ENCODE measurements around the gene SGIP1. TPM values are rescaled to one million over a fixed set of nuclear protein-coding genes. Genes with fewer than 3 reads are reported as not detected.

The SGIP1 gene
- total RNA-seq, 1 donor, result 17.4 TPM

GRCh38 chr1:66495495-66495894 is 38.5 kb upstream of the SGIP1 start:
- Histone ChIP-seq H3K36me3 (ENCODE audit: insufficient read depth, low read length) (no peaks in the 10 kb centered on the region), H3K9me3 (ENCODE audit: low read depth, low read length) (no peaks in the 10 kb centered on the region), H2AFZ (ENCODE audit: low read length) (peak overlapping the region; percentile 24), H3K4me2 (ENCODE audit: insufficient read depth, low read length) (no peak overlapping the region), H3K79me2 (ENCODE audit: insufficient read depth, low read length) (no peaks in the 10 kb centered on the region), H3K27me3 (ENCODE audit: insufficient read depth, low read length) (no peaks in the 10 kb centered on the region), H4K20me1 (ENCODE audit: insufficient read depth, low read length) (no peaks in the 10 kb centered on the region), H3K27ac (ENCODE audit: low read depth, low read length) (no peak overlapping the region), H3K4me1 (ENCODE audit: insufficient read depth, low read length) (peaks cover 37% of the 10 kb centered on the region), H3K4me3 (ENCODE audit: insufficient read depth, low read length) (no peak overlapping the region)
- TF ChIP-seq CTCF (IDR thresholded peaks at IDR 0.05; ENCODE audit: extremely low read depth, low read depth, low read length), result no peak
- DNase-seq (ENCODE audit: insufficient read length, low spot score, missing footprints), result no peak

DNA sequence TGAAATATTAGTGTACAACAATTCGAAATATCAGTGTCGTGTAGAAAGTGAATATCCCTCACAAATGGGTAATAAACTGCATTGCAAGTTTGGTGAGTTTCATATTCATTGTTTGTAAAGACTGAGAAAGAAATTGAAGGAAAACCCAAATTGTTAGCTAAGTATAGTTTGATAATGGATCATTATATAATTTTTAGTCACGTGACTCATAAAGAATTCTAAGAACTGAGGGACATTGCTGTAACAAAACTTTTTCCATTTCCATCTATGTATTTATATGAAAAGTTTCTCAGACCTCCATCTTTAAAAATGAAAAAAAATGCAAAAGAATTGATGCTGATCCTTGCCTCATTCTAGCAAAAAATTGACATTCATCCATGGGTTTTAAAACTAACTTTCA is 36.0 kb upstream of the SGIP1 start:
- Histone ChIP-seq H3K79me2 (ENCODE audit: insufficient read depth, low read length) (no peaks in the 10 kb centered on the region), H3K27ac (ENCODE audit: low read depth, low read length) (no peak overlapping the region), H2AFZ (ENCODE audit: low read length) (no peak overlapping the region), H3K4me2 (ENCODE audit: insufficient read depth, low read length) (no peak overlapping the region), H3K4me1 (ENCODE audit: insufficient read depth, low read length) (peaks cover 13% of the 10 kb centered on the region), H3K27me3 (ENCODE audit: insufficient read depth, low read length) (no peaks in the 10 kb centered on the region), H3K9me3 (ENCODE audit: low read depth, low read length) (no peaks in the 10 kb centered on the region), H3K4me3 (ENCODE audit: insufficient read depth, low read length) (no peak overlapping the region), H4K20me1 (ENCODE audit: insufficient read depth, low read length) (no peaks in the 10 kb centered on the region), H3K36me3 (ENCODE audit: insufficient read depth, low read length) (no peaks in the 10 kb centered on the region)
- TF ChIP-seq CTCF (IDR thresholded peaks at IDR 0.05; ENCODE audit: extremely low read depth, low read depth, low read length), result no peak
- DNase-seq (ENCODE audit: insufficient read length, low spot score, missing footprints), result no peak

DNA sequence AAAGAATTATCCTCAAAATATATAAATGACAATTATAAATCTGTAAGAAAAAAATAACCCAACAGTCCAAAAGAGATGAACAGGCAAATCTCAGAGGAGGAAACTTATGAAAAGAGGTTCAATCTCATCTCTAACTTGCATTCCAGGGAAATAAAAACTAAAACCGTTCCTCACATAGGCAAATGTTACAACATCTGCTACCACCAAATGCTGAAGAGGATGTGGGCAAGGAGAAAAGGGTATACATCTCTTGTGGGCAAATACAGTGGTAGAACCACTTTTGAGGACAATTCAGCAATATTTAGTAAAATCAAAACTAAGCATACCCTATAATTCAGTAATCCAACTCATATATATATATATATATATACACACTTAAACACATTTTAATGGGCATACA is 33.7 kb upstream of the SGIP1 start:
- H3K4me1 ChIP-seq (ENCODE audit: insufficient read depth, low read length), result peaks cover 4% of the 10 kb centered on the region
- no peak overlapping the region for H3K4me3 ChIP-seq (ENCODE audit: insufficient read depth, low read length)
- no peak overlapping the region for H3K27ac ChIP-seq (ENCODE audit: low read depth, low read length)
- H3K36me3 ChIP-seq (ENCODE audit: insufficient read depth, low read length), result no peaks in the 10 kb centered on the region
- no peaks in the 10 kb centered on the region for H3K79me2 ChIP-seq (ENCODE audit: insufficient read depth, low read length)
- H3K27me3 ChIP-seq (ENCODE audit: insufficient read depth, low read length), result no peaks in the 10 kb centered on the region
- TF ChIP-seq CTCF (IDR thresholded peaks at IDR 0.05; ENCODE audit: extremely low read depth, low read depth, low read length), result no peak
- no peaks in the 10 kb centered on the region for H4K20me1 ChIP-seq (ENCODE audit: insufficient read depth, low read length)
- H3K9me3 ChIP-seq (ENCODE audit: low read depth, low read length), result no peaks in the 10 kb centered on the region
- H2AFZ ChIP-seq (ENCODE audit: low read length), result no peak overlapping the region
- no peak for DNase-seq (ENCODE audit: insufficient read length, low spot score, missing footprints)
- no peak overlapping the region for H3K4me2 ChIP-seq (ENCODE audit: insufficient read depth, low read length)

DNA sequence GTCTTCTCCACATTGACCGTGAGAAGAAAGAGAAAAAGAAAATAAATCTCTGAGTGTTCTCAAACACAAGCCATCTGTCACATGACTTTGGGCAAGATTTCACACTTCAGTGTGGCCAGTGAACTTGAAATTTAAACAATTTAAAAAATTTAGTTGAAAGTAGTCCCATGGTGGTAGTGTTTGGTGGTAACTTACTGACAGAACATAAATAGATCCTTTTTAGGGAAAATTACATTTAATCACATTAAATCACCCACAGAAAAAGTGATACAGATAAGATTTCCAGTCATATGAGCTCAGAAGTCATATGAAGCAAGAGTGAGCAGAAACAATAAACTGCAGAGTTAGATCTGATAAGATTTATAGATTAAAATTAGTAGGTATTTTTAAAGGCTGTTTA is 31.9 kb upstream of the SGIP1 start:
- Histone ChIP-seq H3K4me3 (ENCODE audit: insufficient read depth, low read length) (no peak overlapping the region), H4K20me1 (ENCODE audit: insufficient read depth, low read length) (no peaks in the 10 kb centered on the region), H3K36me3 (ENCODE audit: insufficient read depth, low read length) (no peaks in the 10 kb centered on the region), H3K79me2 (ENCODE audit: insufficient read depth, low read length) (no peaks in the 10 kb centered on the region), H3K27ac (ENCODE audit: low read depth, low read length) (no peak overlapping the region), H3K27me3 (ENCODE audit: insufficient read depth, low read length) (no peaks in the 10 kb centered on the region), H3K9me3 (ENCODE audit: low read depth, low read length) (no peaks in the 10 kb centered on the region), H2AFZ (ENCODE audit: low read length) (peak overlapping the region; percentile 12), H3K4me1 (ENCODE audit: insufficient read depth, low read length) (peaks cover 10% of the 10 kb centered on the region), H3K4me2 (ENCODE audit: insufficient read depth, low read length) (no peak overlapping the region)
- no peak for TF ChIP-seq CTCF (IDR thresholded peaks at IDR 0.05; ENCODE audit: extremely low read depth, low read depth, low read length)
- DNase-seq (ENCODE audit: insufficient read length, low spot score, missing footprints), result no peak

Data from osteoblast (primary cell).